Measurements from ENCODE around the gene OR10C1. TPM values are rescaled to one million over a fixed set of nuclear protein-coding genes. Genes with fewer than 3 reads are reported as not detected.

The OR10C1 gene
- total and polyA plus RNA-seq, 2 donors (not counting 1 experiment from before 2014, with no cell fraction given) = not detected

- Histone ChIP-seq H3K27me3 (ENCODE audit: control insufficient read depth, insufficient read depth, low read length) (no peaks in the 10 kb centered on the region), H3K4me2 (ENCODE audit: extremely low read depth, insufficient read depth, low read length) (no peak overlapping the region), H3K27ac (ENCODE audit: insufficient read depth, low read length) (no peak overlapping the region), H4K20me1 (ENCODE audit: control insufficient read depth, extremely low read depth, insufficient read depth, low read length) (no peaks in the 10 kb centered on the region), H3K79me2 (ENCODE audit: control insufficient read depth, insufficient read depth, low read length) (no peaks in the 10 kb centered on the region), H2AFZ (ENCODE audit: low read length) (no peak overlapping the region), H3K9ac (ENCODE audit: insufficient read depth, low read length) (no peak overlapping the region), H3K4me3 (replicated peaks in 1 of 4; ENCODE audit: control extremely low read depth in 1 of 4, insufficient read depth in 1 of 4, low read depth in 3 of 4, low read length in 4 of 4) (no peak overlapping the region), H3K36me3 (ENCODE audit: control insufficient read depth, insufficient read depth, low read length) (no peaks in the 10 kb centered on the region), H3K4me1 (ENCODE audit: control insufficient read depth, extremely low read depth, insufficient read depth, low read length) (no peaks in the 10 kb centered on the region), H3K9me3 (ENCODE audit: control insufficient read depth, insufficient read depth, low read depth, low read length) (no peaks in the 10 kb centered on the region)
- DNase-seq (ENCODE audit: low read depth in 2 of 2) = no peak
- TF ChIP-seq EZH2 (IDR thresholded peaks at IDR 0.05; ENCODE audit: low read length, missing control alignments) (no peak), CTCF (conservative IDR thresholded peaks at IDR 0.05 in 1 of 2, IDR thresholded peaks at IDR 0.05 in 1 of 2; ENCODE audit: low read depth in 1 of 2, low read length in 2 of 2) (no peak)
Measured at GRCh38 chr6:29487131-29487530, 48.0 kb downstream of the OR10C1 start.

GRCh38 chr6:29487660-29488059, 48.6 kb downstream of the OR10C1 start, which contains the start of gene MAS1L:
Gene MAS1L (minus strand): TSS chr6:29487956. CDS start chr6:29487902, 54 bp downstream.
- no peak within 1 kb of the TSS for H3K27ac ChIP-seq (ENCODE audit: insufficient read depth, low read length)
- no peak within 1 kb of the TSS for H3K4me3 ChIP-seq (replicated peaks in 1 of 4; ENCODE audit: control extremely low read depth in 1 of 4, insufficient read depth in 1 of 4, low read depth in 3 of 4, low read length in 4 of 4)
- H3K4me1 ChIP-seq (ENCODE audit: control insufficient read depth, extremely low read depth, insufficient read depth, low read length) = no peaks in the 10 kb centered on the region
- no peaks in the 10 kb centered on the region for H3K36me3 ChIP-seq (ENCODE audit: control insufficient read depth, insufficient read depth, low read length)
- no peak for DNase-seq (ENCODE audit: low read depth in 2 of 2)
- no peaks in the 10 kb centered on the region for H3K27me3 ChIP-seq (ENCODE audit: control insufficient read depth, insufficient read depth, low read length)
- TF ChIP-seq CTCF (conservative IDR thresholded peaks at IDR 0.05 in 1 of 2, IDR thresholded peaks at IDR 0.05 in 1 of 2; ENCODE audit: low read depth in 1 of 2, low read length in 2 of 2) (no peak), EZH2 (IDR thresholded peaks at IDR 0.05; ENCODE audit: low read length, missing control alignments) (no peak)
- H3K9ac ChIP-seq (ENCODE audit: insufficient read depth, low read length) = no peak within 1 kb of the TSS
- H3K4me2 ChIP-seq (ENCODE audit: extremely low read depth, insufficient read depth, low read length) = no peak within 1 kb of the TSS
- no peaks in the 10 kb centered on the region for H3K79me2 ChIP-seq (ENCODE audit: control insufficient read depth, insufficient read depth, low read length)
- H4K20me1 ChIP-seq (ENCODE audit: control insufficient read depth, extremely low read depth, insufficient read depth, low read length) = no peaks in the 10 kb centered on the region
- H2AFZ ChIP-seq (ENCODE audit: low read length) = no peak within 1 kb of the TSS
- H3K9me3 ChIP-seq (ENCODE audit: control insufficient read depth, insufficient read depth, low read depth, low read length) = no peaks in the 10 kb centered on the region

GRCh38 chr6:29488874-29489273, 49.8 kb downstream of the OR10C1 start:
- Histone ChIP-seq H3K4me3 (replicated peaks in 1 of 4; ENCODE audit: control extremely low read depth in 1 of 4, insufficient read depth in 1 of 4, low read depth in 3 of 4, low read length in 4 of 4) (no peak overlapping the region), H3K36me3 (ENCODE audit: control insufficient read depth, insufficient read depth, low read length) (no peaks in the 10 kb centered on the region), H3K79me2 (ENCODE audit: control insufficient read depth, insufficient read depth, low read length) (no peaks in the 10 kb centered on the region), H4K20me1 (ENCODE audit: control insufficient read depth, extremely low read depth, insufficient read depth, low read length) (no peaks in the 10 kb centered on the region), H3K4me2 (ENCODE audit: extremely low read depth, insufficient read depth, low read length) (no peak overlapping the region), H3K9ac (ENCODE audit: insufficient read depth, low read length) (no peak overlapping the region), H3K27me3 (ENCODE audit: control insufficient read depth, insufficient read depth, low read length) (no peaks in the 10 kb centered on the region), H3K9me3 (ENCODE audit: control insufficient read depth, insufficient read depth, low read depth, low read length) (no peaks in the 10 kb centered on the region), H3K4me1 (ENCODE audit: control insufficient read depth, extremely low read depth, insufficient read depth, low read length) (no peaks in the 10 kb centered on the region), H3K27ac (ENCODE audit: insufficient read depth, low read length) (no peak overlapping the region), H2AFZ (ENCODE audit: low read length) (no peak overlapping the region)
- no peak for TF ChIP-seq CTCF (conservative IDR thresholded peaks at IDR 0.05 in 1 of 2, IDR thresholded peaks at IDR 0.05 in 1 of 2; ENCODE audit: low read depth in 1 of 2, low read length in 2 of 2)
- TF ChIP-seq EZH2 (IDR thresholded peaks at IDR 0.05; ENCODE audit: low read length, missing control alignments) = no peak
- DNase-seq (ENCODE audit: low read depth in 2 of 2) = no peak
